ENCODE results near the gene ARHGEF4.

The ARHGEF4 gene

DNA sequence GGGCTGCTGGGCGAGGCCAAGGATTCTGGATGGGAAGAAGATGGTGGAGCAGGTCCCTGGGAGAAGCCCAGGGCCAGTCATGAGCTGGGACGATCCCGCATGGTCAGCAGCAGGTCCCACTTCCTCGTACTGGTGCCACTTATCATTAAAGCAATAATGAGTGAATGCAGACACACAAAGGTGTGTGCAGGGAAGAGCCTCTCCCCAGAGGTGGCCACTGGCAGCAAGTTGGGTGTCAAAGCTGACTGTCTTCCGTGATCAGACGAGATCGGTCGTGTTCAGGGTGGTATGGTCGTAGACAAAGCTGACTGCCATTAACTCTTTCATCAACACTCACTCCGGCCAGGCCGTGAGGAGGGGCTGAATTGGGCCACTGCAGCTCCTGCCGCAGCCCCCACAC lies 10.3 kb upstream of the ARHGEF4 start:
- no peaks in the 10 kb centered on the region for H3K36me3 ChIP-seq (replicated peaks; ENCODE audit: insufficient read depth, low read length)
- no peaks in the 10 kb centered on the region for H3K27me3 ChIP-seq (replicated peaks; ENCODE audit: insufficient read depth, low read length)
- H3K9me2 ChIP-seq (replicated peaks; ENCODE audit: insufficient read depth, low read length) = no peaks in the 10 kb centered on the region
- no peak overlapping the region for H3K4me3 ChIP-seq (ENCODE audit: low read length)
- H3K9me3 ChIP-seq (replicated peaks; ENCODE audit: insufficient read depth, low read length) = no peaks in the 10 kb centered on the region
- no peaks in the 10 kb centered on the region for H4K20me1 ChIP-seq (ENCODE audit: insufficient read depth, low read length)
- no peaks in the 10 kb centered on the region for H3F3A ChIP-seq (ENCODE audit: insufficient read depth, low read length)
- H3K4me1 ChIP-seq (ENCODE audit: low read length) = no peaks in the 10 kb centered on the region
- no peak overlapping the region for H3K9ac ChIP-seq (ENCODE audit: low read length)
- TF ChIP-seq CTCF (IDR thresholded peaks at IDR 0.05; ENCODE audit: low read length) = no peak
- no peak for TF ChIP-seq EZH2 (optimal IDR thresholded peaks at IDR 0.05; ENCODE audit: low read depth, low read length)
- no peak for TF ChIP-seq EZH2phosphoT487 (IDR thresholded peaks at IDR 0.05; ENCODE audit: low read length)
- no peaks in the 10 kb centered on the region for H3K79me2 ChIP-seq (ENCODE audit: low read length)
- no peak overlapping the region for H3K4me2 ChIP-seq (ENCODE audit: low read depth, low read length)
- DNase-seq = no peak
- H3K27ac ChIP-seq (ENCODE audit: low read length) = no peak overlapping the region
- no peak overlapping the region for H2AFZ ChIP-seq (ENCODE audit: low read length)

GRCh38 chr2:130826821-130827501 lies 9.8 kb upstream of the ARHGEF4 start:
- H3K36me3 ChIP-seq (replicated peaks; ENCODE audit: insufficient read depth, low read length) = no peaks in the 10 kb centered on the region
- H3K9me3 ChIP-seq (replicated peaks; ENCODE audit: insufficient read depth, low read length) = no peaks in the 10 kb centered on the region
- H4K20me1 ChIP-seq (ENCODE audit: insufficient read depth, low read length) = no peaks in the 10 kb centered on the region
- H3K27me3 ChIP-seq (replicated peaks; ENCODE audit: insufficient read depth, low read length) = no peaks in the 10 kb centered on the region
- TF ChIP-seq EZH2 (optimal IDR thresholded peaks at IDR 0.05; ENCODE audit: low read depth, low read length) = no peak
- TF ChIP-seq CTCF (IDR thresholded peaks at IDR 0.05; ENCODE audit: low read length) = no peak
- no peak for TF ChIP-seq EZH2phosphoT487 (IDR thresholded peaks at IDR 0.05; ENCODE audit: low read length)
- no peak overlapping the region for H3K4me3 ChIP-seq (ENCODE audit: low read length)
- H3K79me2 ChIP-seq (ENCODE audit: low read length) = no peaks in the 10 kb centered on the region
- H3K9me2 ChIP-seq (replicated peaks; ENCODE audit: insufficient read depth, low read length) = no peaks in the 10 kb centered on the region
- DNase-seq = no peak
- no peak overlapping the region for H3K9ac ChIP-seq (ENCODE audit: low read length)
- H3K4me1 ChIP-seq (ENCODE audit: low read length) = no peaks in the 10 kb centered on the region
- H2AFZ ChIP-seq (ENCODE audit: low read length) = no peak overlapping the region
- no peak overlapping the region for H3K4me2 ChIP-seq (ENCODE audit: low read depth, low read length)
- H3K27ac ChIP-seq (ENCODE audit: low read length) = no peak overlapping the region
- no peaks in the 10 kb centered on the region for H3F3A ChIP-seq (ENCODE audit: insufficient read depth, low read length)

DNA sequence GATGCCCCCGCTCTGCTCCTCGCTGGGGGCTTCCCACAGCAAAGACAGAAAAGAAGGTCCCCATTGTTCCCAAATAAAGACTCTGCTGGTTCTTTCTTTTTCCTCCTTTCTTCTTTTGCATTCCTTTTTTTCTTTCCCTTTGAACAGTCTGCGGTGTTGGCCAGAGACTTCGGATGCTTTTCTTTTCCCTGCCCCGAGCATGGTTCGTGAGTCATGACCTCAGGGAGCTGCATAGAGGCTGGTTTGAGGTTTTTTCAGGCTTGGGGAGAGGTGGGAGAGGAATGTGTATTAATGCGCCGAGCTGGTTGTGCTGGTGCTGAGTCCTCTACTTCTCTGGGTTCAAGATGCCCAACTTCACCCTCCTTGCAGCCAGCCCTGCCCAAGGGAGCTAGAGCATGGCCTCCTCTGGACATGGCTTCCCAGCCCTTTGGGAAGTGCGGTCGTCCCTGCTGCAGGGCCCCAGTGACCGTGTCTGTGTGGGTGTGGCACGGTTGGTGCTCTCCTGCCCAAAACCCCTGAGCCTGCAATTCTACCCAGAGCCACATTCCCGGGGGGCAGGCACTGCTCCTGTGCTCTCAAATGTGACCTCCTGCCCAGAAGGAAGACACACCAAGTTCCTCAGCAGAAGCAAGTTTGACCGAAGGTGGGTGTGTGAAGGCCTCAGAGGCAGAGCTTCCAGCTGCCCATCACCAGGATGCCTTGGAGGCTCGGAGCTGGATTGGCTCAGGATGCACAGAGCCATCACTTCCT lies 9.0 kb upstream of the ARHGEF4 start:
- no peaks in the 10 kb centered on the region for H3K36me3 ChIP-seq (replicated peaks; ENCODE audit: insufficient read depth, low read length)
- no peaks in the 10 kb centered on the region for H3F3A ChIP-seq (ENCODE audit: insufficient read depth, low read length)
- no peaks in the 10 kb centered on the region for H3K9me3 ChIP-seq (replicated peaks; ENCODE audit: insufficient read depth, low read length)
- H3K27ac ChIP-seq (ENCODE audit: low read length) = no peak overlapping the region
- no peak for DNase-seq
- H3K9ac ChIP-seq (ENCODE audit: low read length) = no peak overlapping the region
- H3K4me3 ChIP-seq (ENCODE audit: low read length) = no peak overlapping the region
- no peaks in the 10 kb centered on the region for H3K9me2 ChIP-seq (replicated peaks; ENCODE audit: insufficient read depth, low read length)
- H3K79me2 ChIP-seq (ENCODE audit: low read length) = no peaks in the 10 kb centered on the region
- H3K27me3 ChIP-seq (replicated peaks; ENCODE audit: insufficient read depth, low read length) = no peaks in the 10 kb centered on the region
- no peaks in the 10 kb centered on the region for H4K20me1 ChIP-seq (ENCODE audit: insufficient read depth, low read length)
- no peak for TF ChIP-seq EZH2phosphoT487 (IDR thresholded peaks at IDR 0.05; ENCODE audit: low read length)
- H3K4me2 ChIP-seq (ENCODE audit: low read depth, low read length) = no peak overlapping the region
- no peak overlapping the region for H2AFZ ChIP-seq (ENCODE audit: low read length)
- H3K4me1 ChIP-seq (ENCODE audit: low read length) = no peaks in the 10 kb centered on the region

DNA sequence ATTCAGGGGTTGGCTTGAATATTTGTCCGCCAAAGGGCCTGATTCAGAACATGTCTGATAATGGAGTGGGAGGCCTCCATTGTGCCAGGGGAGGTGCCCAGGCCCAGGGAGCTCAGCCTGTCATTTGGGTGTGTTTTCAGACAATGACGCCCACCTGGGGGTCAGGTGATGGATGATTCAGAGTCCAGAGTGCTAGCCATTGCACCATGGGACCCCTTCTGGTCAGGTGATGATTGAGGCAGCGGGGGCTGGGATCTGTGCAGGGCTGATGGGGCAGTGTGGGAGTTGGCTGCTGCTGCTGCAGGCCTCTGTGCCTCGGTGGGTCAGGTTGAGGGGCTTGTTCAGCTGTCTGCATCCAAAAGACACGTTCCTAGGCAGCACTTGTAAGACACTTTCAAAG lies 8.3 kb upstream of the ARHGEF4 start:
- H3K27me3 ChIP-seq (replicated peaks; ENCODE audit: insufficient read depth, low read length) = no peaks in the 10 kb centered on the region
- no peak overlapping the region for H3K4me2 ChIP-seq (ENCODE audit: low read depth, low read length)
- no peaks in the 10 kb centered on the region for H3K9me3 ChIP-seq (replicated peaks; ENCODE audit: insufficient read depth, low read length)
- H3K27ac ChIP-seq (ENCODE audit: low read length) = no peak overlapping the region
- H3K9ac ChIP-seq (ENCODE audit: low read length) = no peak overlapping the region
- no peak for TF ChIP-seq CTCF (IDR thresholded peaks at IDR 0.05; ENCODE audit: low read length)
- no peak for TF ChIP-seq EZH2 (optimal IDR thresholded peaks at IDR 0.05; ENCODE audit: low read depth, low read length)
- no peak for TF ChIP-seq EZH2phosphoT487 (IDR thresholded peaks at IDR 0.05; ENCODE audit: low read length)
- H4K20me1 ChIP-seq (ENCODE audit: insufficient read depth, low read length) = no peaks in the 10 kb centered on the region
- H3K4me3 ChIP-seq (ENCODE audit: low read length) = no peak overlapping the region
- H3K4me1 ChIP-seq (ENCODE audit: low read length) = no peaks in the 10 kb centered on the region
- H3F3A ChIP-seq (ENCODE audit: insufficient read depth, low read length) = no peaks in the 10 kb centered on the region
- H2AFZ ChIP-seq (ENCODE audit: low read length) = no peak overlapping the region
- DNase-seq = no peak
- H3K36me3 ChIP-seq (replicated peaks; ENCODE audit: insufficient read depth, low read length) = no peaks in the 10 kb centered on the region
- no peaks in the 10 kb centered on the region for H3K79me2 ChIP-seq (ENCODE audit: low read length)
- H3K9me2 ChIP-seq (replicated peaks; ENCODE audit: insufficient read depth, low read length) = no peaks in the 10 kb centered on the region
